Stimulated activated CD8-positive, alpha-beta memory T cell treated with anti-CD3 and anti-CD28 coated beads, Interleukin-2, amount 100 ng/mL, for 48 hours (primary cell): ENCODE measurements around the gene GFY.
A peak's percentile ranks its signal among the peaks of the same experiment; 100 is the strongest.
"Not testable (repeated sequence)": the region's sequence is repeated elsewhere in the genome, so short reads cannot be mapped to it uniquely, and the experiment has no call there.

Experiments
- DNase-seq, 2 donors: peaks; one replicate each; pipeline ENCODE4 v3.0.0-alpha.2; 2020; ENCODE audit warnings: low read depth in 2 of 2

GFY gene

GRCh38 chr19:49443366-49444099 lies 18.3 kb downstream of the GFY start:
- peak; percentile 91 for DNase-seq

- not testable (repeated sequence) for DNase-seq
Measured at GRCh38 chr19:49444100-49444700, 19.0 kb downstream of the GFY start.

GRCh38 chr19:49445997-49446396 lies 20.8 kb downstream of the GFY start:
- no peak for DNase-seq

DNA sequence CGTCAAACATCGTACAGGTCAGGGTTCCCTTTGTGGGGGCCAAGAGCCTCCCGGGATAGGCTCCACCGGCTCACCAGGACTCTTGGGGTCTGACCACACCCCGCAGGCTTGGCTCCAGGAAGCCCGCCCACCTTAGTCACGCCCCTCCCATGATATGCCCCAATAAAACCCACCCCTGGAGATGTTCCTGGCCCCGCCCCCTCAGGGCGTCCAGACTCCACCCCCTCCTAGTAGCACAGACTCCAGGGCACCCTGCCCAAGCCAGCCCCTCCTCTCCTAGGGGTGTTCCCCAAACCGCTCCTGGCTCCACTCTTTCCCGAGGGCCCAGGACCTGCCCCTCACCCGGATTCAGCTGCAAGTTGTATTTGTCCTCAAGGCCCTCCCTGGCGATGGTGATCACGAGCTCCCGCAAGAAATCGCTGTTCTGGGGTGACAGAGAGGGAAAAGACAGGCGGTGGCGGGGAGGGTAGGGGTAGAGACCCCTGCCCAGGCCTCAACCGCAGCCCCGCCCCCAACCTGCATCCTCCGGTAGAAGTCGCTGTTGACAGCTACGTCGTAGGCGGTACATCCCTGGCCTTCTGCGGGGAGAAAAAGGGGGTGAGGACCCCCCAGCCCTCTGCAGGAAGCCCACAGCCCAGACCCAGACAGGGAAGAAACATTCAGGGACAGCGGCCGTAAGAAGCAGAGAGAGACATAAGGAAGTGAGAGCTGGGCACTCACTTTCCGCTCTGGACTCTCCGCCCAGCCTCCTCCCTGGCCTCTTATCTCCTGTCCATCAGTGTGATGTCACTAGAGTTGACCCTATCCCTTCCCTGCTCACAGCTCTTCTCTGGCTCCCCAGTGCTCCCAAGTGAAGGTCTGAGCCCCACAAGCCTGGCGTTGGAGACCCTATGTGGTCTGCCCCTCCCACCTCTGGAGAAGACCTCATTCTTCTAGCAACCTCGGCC lies 22.6 kb downstream of the GFY start:
- DNase-seq = peak in 1 of 2 donors; percentile 48

GRCh38 chr19:49448432-49448786 lies 23.2 kb downstream of the GFY start:
- no peak for DNase-seq

GRCh38 chr19:49450405-49450804 lies 25.2 kb downstream of the GFY start:
- DNase-seq = no peak

DNA sequence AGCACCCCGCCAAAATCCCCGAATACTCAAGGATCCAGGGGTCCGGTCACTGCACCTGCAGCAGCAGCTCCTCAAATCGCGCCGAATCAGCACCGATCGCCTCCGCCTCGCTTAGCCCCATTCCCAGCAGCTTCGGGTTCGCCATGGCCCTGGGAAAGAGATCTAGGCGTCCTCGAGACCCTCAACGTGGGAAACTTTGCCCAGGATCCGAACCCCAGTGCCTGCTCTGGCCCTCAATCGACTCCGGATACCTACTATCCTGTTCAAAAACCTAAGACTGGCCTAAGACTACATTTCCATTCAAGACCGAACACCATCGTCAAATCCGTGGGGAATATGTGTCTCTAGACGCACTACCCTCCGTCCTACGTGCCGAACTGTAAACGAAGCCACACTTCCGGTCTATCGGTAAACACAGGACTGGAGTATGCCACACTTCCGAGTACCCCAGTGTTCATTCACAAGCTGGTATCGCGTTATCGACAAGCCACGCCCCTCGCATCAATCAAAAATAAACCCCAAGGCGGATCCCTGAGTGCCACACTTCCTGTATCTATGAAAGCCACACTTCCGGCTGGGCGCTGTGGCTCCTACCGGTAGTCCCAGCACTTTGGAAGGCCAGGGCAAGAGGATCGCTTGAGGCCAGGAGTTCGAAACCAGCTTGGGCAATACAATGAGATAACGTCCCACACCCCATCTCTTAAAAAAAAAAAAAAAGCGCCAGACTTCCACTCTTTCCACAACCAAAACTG lies 26.4 kb downstream of the GFY start, which contains the start of gene PIH1D1:
Gene PIH1D1, minus strand, starts transcription at position 385 of the 752 bp plus-strand sequence. Its CDS starts 240 bp downstream, at position 145.
- DNase-seq = peak; percentile 86 to 92

- peak; percentile 96 for DNase-seq
Measured at GRCh38 chr19:49453013-49453756, 28.0 kb downstream of the GFY start, which contains the start of gene ALDH16A1. TSS of gene ALDH16A1 (plus strand) at chr19:49453225. CDS start at chr19:49453332, 107 bp downstream.

DNA sequence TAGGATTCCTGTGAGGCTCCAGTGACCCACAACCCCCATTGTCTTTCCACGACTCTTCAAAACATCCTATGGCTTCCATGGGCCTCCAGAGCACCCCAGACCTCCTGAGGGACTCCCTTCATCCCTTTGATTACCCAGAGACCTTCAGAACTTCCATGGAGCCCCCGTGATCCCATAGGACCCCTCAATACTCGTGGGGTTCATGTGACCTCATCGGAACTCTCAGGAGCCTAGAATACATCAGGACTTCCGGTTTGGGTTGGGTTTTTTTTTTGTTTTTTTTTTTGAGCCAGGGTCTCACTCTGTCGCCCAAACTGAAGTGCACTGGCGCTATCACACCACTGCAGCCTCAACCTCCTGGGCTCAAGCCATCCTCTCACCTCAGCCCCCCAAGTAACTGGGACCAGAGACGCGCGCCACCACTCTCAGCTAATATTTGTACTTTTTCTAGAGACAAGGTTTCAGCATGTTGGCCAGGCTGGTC lies 28.6 kb downstream of the GFY start:
- DNase-seq = no peak

DNA sequence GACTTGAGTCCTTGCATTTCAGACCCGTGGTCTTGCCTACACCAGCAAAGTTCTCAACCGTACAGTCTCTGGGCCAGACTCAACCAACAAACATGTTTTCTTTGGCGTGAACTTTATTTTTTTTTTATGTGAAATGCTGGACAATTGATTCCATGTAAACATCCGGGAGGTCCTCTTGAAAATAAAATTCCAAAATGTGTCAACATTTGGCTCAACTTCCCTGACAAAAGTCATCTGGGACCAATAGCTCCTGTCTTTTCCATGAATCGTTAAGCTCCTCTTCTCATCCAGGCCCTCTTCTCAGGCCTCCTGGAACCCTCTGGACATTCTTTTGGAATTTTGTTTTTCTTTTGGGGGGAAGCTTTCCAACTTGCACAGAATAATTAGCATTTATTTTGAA lies 30.6 kb downstream of the GFY start:
- no peak for DNase-seq

DNA sequence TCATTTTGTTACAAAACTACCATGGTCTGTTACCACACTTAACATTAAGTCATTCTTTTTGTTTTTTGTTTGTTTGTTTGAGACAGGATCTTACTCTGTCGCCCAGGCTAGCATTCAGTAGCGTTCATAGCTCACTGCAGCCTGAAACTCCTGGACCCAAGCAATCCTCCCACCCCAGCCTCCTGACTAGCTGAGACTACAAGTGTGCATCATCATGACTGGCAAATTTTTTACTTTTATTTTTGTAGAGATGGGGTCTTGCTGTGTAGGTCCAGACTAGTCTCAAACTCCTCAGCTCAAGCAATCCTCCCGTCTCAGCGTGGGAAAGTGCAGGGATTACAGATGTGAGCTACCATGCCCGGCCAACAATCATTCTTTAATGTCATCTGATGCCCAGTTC lies 31.1 kb downstream of the GFY start:
- DNase-seq = no peak

DNA sequence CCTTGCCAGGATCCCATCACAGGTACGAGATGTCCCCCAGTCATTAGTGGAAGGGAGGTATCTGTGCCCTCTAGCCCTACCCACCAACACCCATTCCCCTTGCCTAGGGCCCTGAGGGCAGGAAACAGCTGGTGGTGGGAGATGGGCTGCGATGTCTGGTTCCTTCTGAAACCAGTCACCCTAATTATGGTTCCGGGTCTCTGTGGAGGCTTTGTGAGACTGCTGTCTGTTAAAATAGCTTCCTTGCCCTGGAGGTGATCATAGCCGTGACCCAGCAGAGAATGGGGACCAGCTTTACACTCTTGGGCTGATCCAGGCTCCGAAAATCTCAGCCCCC lies 33.3 kb downstream of the GFY start:
- no peak for DNase-seq

DNA sequence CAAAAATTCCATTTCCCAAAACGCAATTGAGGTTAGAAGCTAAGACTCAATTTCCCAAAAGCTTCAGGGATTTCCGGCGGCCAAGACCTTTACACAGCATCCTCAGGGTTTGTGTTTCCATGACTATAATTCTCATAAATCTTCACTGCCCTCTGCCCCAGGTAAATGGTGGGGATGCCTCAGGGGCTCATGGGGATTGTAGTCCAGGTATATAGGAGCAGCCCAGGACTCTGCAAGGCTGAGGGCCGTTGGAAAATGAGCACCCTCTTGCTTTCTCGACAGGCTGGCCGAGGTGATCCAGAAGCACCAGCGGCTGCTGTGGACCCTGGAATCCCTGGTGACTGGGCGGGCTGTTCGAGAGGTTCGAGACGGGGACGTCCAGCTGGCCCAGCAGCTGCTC lies 34.2 kb downstream of the GFY start:
- no peak for DNase-seq

GRCh38 chr19:49461130-49461529 lies 35.9 kb downstream of the GFY start:
- DNase-seq = not testable (repeated sequence)

DNA sequence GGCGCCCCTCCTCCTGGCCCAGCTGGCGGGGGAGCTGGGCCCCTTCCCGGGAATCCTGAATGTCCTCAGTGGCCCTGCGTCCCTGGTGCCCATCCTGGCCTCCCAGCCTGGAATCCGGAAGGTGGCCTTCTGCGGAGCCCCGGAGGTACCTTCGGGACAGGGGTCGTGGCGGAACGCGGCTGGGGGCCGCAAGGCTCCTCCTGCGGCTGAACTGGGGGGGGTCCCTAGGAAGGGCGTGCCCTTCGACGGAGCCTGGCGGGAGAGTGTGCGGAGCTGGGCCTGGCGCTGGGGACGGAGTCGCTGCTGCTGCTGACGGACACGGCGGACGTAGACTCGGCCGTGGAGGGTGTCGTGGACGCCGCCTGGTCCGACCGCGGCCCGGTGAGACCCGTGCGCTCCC lies 36.5 kb downstream of the GFY start:
- no peak for DNase-seq

DNA sequence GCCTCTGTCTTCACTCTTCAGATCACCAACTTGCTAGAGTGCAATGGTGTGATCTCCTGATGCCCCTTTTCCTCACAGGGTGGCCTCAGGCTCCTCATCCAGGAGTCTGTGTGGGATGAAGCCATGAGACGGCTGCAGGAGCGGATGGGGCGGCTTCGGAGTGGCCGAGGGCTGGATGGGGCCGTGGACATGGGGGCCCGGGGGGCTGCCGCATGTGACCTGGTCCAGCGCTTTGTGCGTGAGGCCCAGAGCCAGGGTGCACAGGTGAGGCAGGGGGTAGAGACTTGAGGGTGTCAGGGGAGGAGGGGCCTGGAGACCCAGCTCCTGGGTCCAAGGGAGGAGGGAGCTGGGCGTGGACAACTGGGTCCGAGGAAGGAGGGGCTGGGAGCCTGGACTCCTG lies 37.3 kb downstream of the GFY start:
- no peak for DNase-seq

- no peak for DNase-seq
Measured at GRCh38 chr19:49463960-49464740, 39.0 kb downstream of the GFY start.

DNA sequence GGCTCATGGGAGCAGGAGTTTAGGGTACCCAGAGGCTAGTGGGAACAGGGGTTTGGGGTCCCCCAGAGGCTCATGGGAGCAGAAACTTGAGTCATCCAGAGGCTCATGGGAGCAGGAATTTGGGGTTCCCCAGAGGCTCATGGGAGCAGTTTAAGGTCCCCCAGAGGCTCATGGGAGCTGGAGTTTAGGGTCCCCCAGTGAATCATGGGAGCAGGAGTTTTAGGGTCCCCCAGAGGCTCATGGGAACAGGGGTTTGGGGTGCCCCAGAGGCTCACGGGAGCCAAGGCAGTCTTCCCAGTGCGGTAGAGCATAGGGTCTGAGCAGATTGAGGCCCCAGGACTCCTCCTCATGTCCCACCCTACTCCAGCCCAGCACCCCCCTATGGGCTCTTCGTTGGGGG lies 40.2 kb downstream of the GFY start:
- DNase-seq = no peak

DNA sequence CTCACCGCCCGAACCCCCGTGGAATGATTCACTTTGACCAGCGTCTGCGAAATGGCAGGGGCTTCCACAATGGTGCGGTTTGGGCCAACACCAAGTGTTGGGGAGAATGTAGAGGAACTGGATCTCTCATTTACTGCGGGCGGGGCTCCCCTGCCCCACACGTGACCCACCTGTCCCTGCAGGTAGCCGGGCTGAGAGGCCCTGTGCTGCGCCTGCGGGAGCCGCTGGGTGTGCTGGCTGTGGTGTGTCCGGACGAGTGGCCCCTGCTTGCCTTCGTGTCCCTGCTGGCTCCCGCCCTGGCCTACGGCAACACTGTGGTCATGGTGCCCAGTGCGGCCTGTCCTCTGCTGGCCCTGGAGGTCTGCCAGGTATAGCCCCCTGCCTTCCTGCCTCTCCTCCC lies 43.0 kb downstream of the GFY start:
- DNase-seq = no peak
